Astrocyte of the cerebellum (primary cell): ENCODE results near the gene G6PC2.
"Not testable (repeated sequence)": the region's sequence is repeated elsewhere in the genome, so short reads cannot be mapped to it uniquely, and the experiment has no call there.

Experiments used
- DNase-seq: peaks from one replicate; pipeline ENCODE4 v3.0.0-alpha.2; 2011; ENCODE audit warnings: low read depth
- H3K4me3 ChIP-seq: 2 replicates; pipeline ENCODE4 v1.5.1; 2011; ENCODE audit warnings: mild to moderate bottlenecking, low read depth, low read length, moderate library complexity
- CTCF ChIP-seq: IDR thresholded peaks from 2 replicates; pipeline ENCODE4 v1.5.1; 2012; ENCODE audit warnings: low read length, low read depth, moderate library complexity, mild to moderate bottlenecking; ENCODE audit errors: missing control alignments
- in situ Hi-C: cut with HindIII; loops from 2 replicates; pipeline ENCODE4 v1.10.0; 2017; ENCODE audit warnings: low sequenced_read_pairs

The G6PC2 gene

DNA sequence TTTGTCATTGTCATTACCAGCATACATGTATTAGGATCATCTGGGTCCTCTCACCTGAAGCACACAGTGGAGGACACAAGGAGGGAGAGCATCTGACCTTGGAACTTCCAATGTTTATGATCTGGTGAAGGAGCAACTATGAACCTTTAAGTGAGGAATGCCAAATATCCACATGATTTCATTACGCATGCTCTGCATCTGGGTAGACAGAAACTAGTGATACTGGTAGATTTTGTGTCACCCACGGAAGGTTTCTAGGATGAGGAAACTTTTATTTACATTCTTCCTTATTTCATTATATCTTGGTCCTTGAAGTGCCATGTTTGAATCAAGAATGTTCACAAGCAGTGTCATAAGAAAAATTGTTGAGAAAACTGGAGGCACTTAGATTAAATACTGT is 42.9 kb upstream of the G6PC2 start:
- no peak for DNase-seq
- in situ Hi-C loops, result no loop called here
- no peak for TF ChIP-seq CTCF
- no peak overlapping the region for H3K4me3 ChIP-seq

GRCh38 chr2:168867164-168867563 is 33.9 kb upstream of the G6PC2 start:
- H3K4me3 ChIP-seq, DNase-seq, in situ Hi-C loops: not testable (repeated sequence)

GRCh38 chr2:168870369-168870768 is 30.7 kb upstream of the G6PC2 start:
- H3K4me3 ChIP-seq, in situ Hi-C loops, DNase-seq: not testable (repeated sequence)

GRCh38 chr2:168870824-168871223 is 30.3 kb upstream of the G6PC2 start:
- DNase-seq, H3K4me3 ChIP-seq, in situ Hi-C loops: not testable (repeated sequence)

- in situ Hi-C loops, result no loop called here
- no peak for DNase-seq
- H3K4me3 ChIP-seq, result no peak overlapping the region
- no peak for TF ChIP-seq CTCF
Measured at GRCh38 chr2:168874368-168875054, 26.6 kb upstream of the G6PC2 start.

DNA sequence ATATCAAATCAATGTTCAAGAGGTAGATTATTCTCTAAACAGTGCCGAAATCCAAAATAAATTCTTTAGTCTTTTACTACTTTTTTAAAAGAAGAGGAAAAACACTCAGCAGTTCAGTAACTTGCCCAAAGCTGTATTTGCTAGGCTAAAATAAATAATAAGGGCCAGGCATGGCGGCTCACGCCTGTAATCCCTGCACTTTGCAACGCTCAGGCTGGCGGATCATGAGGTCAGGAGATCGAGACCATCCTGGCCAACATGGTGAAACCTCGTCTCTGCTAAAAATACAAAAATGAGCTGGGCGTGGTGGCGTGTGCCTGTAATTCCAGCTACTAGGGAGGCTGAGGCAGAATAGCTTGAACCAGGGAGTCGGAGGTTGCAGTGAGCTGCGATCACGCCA is 18.9 kb upstream of the G6PC2 start:
- in situ Hi-C loops, H3K4me3 ChIP-seq, DNase-seq: not testable (repeated sequence)

DNA sequence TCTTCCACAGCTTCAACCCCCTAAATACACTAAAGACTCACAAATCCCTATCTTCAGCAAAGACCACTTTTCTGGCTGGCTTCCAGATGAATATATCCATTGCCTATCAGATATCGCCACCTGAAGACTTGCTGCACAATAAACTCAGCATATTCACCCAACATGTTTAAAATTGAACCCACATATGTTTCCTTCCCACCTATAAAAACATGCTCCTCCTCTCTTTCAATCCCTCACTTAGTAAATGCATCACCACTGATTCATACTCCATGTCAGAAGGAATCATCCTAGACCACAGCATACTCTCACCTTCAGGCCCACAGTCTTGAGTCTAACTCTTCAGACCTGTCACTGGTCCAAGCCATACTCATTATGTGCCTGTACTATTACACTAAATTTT is 16.1 kb upstream of the G6PC2 start:
- no peak for TF ChIP-seq CTCF
- DNase-seq, result no peak
- H3K4me3 ChIP-seq, result no peak overlapping the region
- in situ Hi-C loops, result no loop called here

DNA sequence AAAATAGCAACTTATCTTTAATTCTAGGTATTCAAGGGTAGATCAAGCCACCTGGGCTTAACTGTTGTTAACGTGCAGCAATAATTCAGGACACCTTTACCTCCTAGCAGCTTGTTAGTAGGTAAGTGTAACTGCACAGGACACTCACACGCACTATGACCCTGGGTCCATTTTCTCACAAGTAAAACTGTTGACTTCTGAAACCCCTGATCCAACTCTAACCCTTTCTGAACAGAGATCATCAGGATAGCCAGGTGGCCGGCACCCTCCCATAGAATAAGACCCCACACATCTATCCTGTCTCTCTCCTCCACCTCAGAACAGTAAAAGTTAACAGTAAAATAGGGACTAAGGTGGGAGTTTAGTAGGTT is 11.5 kb upstream of the G6PC2 start:
- no peak for DNase-seq
- TF ChIP-seq CTCF, result no peak
- in situ Hi-C loops, result no loop called here
- peak overlapping the region; percentile 71 for H3K4me3 ChIP-seq
